HG02970 (cell line): ENCODE data around the gene HTR3B.

Source experiments
- ATAC-seq: cut with Tn5 transposase; IDR thresholded peaks from one replicate; pipeline ENCODE4 v1.9.1; 2021; ENCODE audit warnings: mild to moderate bottlenecking, moderate library complexity, moderate number of reproducible peaks; ENCODE audit not compliant: unreplicated experiment, low FRiP score

The HTR3B gene

GRCh38 chr11:113986351-113987140 lies 82.0 kb downstream of the HTR3B start:
- ATAC-seq, result no peak

DNA sequence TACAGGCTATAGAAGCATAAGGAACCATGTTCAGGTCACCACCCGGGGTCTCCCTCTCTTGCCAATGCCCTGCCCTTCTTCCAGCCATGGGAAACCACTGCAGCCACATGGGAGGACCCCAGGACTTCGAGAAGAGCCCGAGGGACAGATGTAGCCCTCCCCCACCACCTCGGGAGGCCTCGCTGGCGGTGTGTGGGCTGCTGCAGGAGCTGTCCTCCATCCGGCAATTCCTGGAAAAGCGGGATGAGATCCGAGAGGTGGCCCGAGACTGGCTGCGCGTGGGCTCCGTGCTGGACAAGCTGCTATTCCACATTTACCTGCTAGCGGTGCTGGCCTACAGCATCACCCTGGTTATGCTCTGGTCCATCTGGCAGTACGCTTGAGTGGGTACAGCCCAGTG lies 84.8 kb downstream of the HTR3B start:
- no peak for ATAC-seq

DNA sequence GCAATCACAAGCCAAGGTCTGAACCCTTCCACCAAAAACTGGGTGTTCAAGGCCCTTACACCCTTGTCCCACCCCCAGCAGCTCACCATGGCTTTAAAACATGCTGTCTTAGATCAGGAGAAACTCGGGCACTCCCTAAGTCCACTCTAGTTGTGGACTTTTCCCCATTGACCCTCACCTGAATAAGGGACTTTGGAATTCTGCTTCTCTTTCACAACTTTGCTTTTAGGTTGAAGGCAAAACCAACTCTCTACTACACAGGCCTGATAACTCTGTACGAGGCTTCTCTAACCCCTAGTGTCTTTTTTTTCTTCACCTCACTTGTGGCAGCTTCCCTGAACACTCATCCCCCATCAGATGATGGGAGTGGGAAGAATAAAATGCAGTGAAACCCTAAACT lies 85.3 kb downstream of the HTR3B start:
- no peak for ATAC-seq

DNA sequence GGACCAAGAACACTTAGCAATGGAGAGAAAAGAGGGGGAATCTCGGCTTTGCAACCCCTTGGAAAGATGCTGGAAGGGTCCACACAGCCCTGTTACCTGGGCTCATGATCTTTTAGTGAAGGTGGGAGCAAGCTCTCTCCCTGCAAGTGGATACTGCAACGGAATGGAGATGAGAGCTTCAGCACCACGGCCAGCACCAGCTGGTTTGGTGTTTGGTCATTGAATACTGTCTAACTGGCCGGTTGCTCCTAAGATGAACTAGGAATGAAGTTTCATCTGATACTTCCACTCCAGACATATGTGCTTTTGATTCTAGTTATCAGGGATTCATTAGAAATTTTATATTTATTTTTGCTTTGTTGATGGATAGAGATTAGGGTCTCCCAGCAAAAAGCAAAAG lies 86.6 kb downstream of the HTR3B start:
- no peak for ATAC-seq

GRCh38 chr11:113991718-113992458 lies 87.3 kb downstream of the HTR3B start:
- no peak for ATAC-seq

- no peak for ATAC-seq
Observed at GRCh38 chr11:113992459-113993110, 88.0 kb downstream of the HTR3B start.

GRCh38 chr11:113994077-113994954 lies 89.7 kb downstream of the HTR3B start:
- ATAC-seq, result no peak
